Measurements from ENCODE around the gene GRWD1. TPM values are rescaled to one million over a fixed set of nuclear protein-coding genes. Genes with fewer than 3 reads are reported as not detected.

GRWD1 gene
- total RNA-seq, 1 donor from 2014 or later: 31.9 TPM

- Histone ChIP-seq H3K36me3 (ENCODE audit: control insufficient read depth, insufficient read depth, low read length) (no peaks in the 10 kb centered on the region), H3K4me3 (ENCODE audit: low read depth, low read length) (peak overlapping the region; percentile 54), H3K27me3 (ENCODE audit: control insufficient read depth, insufficient read depth, low read length) (peaks cover 18% of the 10 kb centered on the region)
- FAIRE-seq (no peak), DNase-seq (ENCODE audit: low read depth) (peak; percentile 63)
- TF ChIP-seq, protein P1, sequence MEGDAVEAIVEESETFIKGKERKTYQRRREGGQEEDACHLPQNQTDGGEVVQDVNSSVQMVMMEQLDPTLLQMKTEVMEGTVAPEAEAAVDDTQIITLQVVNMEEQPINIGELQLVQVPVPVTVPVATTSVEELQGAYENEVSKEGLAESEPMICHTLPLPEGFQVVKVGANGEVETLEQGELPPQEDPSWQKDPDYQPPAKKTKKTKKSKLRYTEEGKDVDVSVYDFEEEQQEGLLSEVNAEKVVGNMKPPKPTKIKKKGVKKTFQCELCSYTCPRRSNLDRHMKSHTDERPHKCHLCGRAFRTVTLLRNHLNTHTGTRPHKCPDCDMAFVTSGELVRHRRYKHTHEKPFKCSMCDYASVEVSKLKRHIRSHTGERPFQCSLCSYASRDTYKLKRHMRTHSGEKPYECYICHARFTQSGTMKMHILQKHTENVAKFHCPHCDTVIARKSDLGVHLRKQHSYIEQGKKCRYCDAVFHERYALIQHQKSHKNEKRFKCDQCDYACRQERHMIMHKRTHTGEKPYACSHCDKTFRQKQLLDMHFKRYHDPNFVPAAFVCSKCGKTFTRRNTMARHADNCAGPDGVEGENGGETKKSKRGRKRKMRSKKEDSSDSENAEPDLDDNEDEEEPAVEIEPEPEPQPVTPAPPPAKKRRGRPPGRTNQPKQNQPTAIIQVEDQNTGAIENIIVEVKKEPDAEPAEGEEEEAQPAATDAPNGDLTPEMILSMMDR (IDR thresholded peaks at IDR 0.05; ENCODE audit: insufficient read depth, low read length, severe bottlenecking): no peak
These were observed 47.2 kb upstream of the GRWD1 start for GRCh38 chr19:48398375-48399235.

GRCh38 chr19:48400018-48400742, 45.6 kb upstream of the GRWD1 start:
- DNase-seq (ENCODE audit: low read depth) (peak; percentile 53), FAIRE-seq (no peak)
- Histone ChIP-seq H3K4me3 (ENCODE audit: low read depth, low read length) (peak overlapping the region; percentile 5), H3K36me3 (ENCODE audit: control insufficient read depth, insufficient read depth, low read length) (no peaks in the 10 kb centered on the region), H3K27me3 (ENCODE audit: control insufficient read depth, insufficient read depth, low read length) (peaks cover 9% of the 10 kb centered on the region)
- TF ChIP-seq, protein P1 (IDR thresholded peaks at IDR 0.05; ENCODE audit: insufficient read depth, low read length, severe bottlenecking): no peak

DNA sequence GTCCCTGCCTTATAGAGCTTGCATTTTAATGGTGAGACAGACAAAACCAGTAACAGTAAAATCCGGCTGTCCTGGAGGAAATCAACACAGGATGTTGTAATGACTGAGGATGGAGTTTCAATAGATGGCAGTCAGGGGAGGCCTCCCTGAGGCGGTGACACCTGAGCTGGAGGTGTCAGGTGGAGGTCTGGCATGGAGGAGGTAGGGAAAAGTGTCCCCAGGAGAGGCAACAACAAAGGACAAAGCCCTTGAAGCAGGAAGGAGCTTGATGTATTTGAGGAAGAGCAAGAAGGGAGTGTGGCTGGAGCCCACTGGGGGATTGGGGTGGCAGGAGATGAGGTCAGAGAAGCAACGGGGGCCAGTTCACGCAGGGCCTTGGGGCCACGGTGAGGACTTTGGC, 44.5 kb upstream of the GRWD1 start:
- FAIRE-seq (no peak), DNase-seq (ENCODE audit: low read depth) (no peak)
- TF ChIP-seq, protein P1 (IDR thresholded peaks at IDR 0.05; ENCODE audit: insufficient read depth, low read length, severe bottlenecking): no peak
- H3K4me3 ChIP-seq (ENCODE audit: low read depth, low read length): no peak overlapping the region
- no peaks in the 10 kb centered on the region for H3K27me3 ChIP-seq (ENCODE audit: control insufficient read depth, insufficient read depth, low read length)
- no peaks in the 10 kb centered on the region for H3K36me3 ChIP-seq (ENCODE audit: control insufficient read depth, insufficient read depth, low read length)

DNA sequence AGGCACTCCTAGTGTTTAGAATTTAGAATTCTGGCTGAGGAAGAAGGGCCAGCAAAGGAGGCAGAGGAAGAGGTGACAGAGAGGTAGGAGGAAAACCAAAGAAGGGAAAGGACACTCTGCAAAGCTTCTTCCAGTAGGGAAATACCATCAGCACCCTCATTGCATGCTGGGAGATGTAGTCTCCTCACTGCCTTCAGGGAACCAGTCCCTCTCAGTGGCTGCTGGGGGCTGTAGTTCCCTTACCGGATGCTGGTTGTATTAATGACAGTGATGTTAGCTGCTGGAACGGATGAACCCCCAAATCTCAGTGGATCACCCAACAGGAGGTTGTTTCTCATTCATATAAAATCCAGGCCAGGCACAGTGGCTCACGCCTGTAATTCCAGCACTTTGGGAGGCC, 42.2 kb upstream of the GRWD1 start:
- no peaks in the 10 kb centered on the region for H3K27me3 ChIP-seq (ENCODE audit: control insufficient read depth, insufficient read depth, low read length)
- no peaks in the 10 kb centered on the region for H3K36me3 ChIP-seq (ENCODE audit: control insufficient read depth, insufficient read depth, low read length)
- FAIRE-seq (no peak), DNase-seq (ENCODE audit: low read depth) (peak; percentile 66)
- TF ChIP-seq, protein P1 (IDR thresholded peaks at IDR 0.05; ENCODE audit: insufficient read depth, low read length, severe bottlenecking): no peak
- no peak overlapping the region for H3K4me3 ChIP-seq (ENCODE audit: low read depth, low read length)

- no peak overlapping the region for H3K4me3 ChIP-seq (ENCODE audit: low read depth, low read length)
- FAIRE-seq (no peak), DNase-seq (ENCODE audit: low read depth) (no peak)
- H3K27me3 ChIP-seq (ENCODE audit: control insufficient read depth, insufficient read depth, low read length): no peaks in the 10 kb centered on the region
- H3K36me3 ChIP-seq (ENCODE audit: control insufficient read depth, insufficient read depth, low read length): no peaks in the 10 kb centered on the region
- TF ChIP-seq, protein P1 (IDR thresholded peaks at IDR 0.05; ENCODE audit: insufficient read depth, low read length, severe bottlenecking): no peak
These were observed 40.6 kb upstream of the GRWD1 start for GRCh38 chr19:48405010-48405659.
